Dendritic cell treated with granulocyte-macrophage colony-stimulating factor and Interleukin-4, amounts not matched to agents 40 ng/mL and 50 ng/mL, for 4 days (primary cell): ENCODE data around the gene MPO.

ENCODE experiments used
- H3K27ac Mint-ChIP-seq: one replicate; pipeline ENCODE4 v1.8.0; 2022; ENCODE audit warnings: mild to moderate bottlenecking, mixed read lengths
- H3K27me3 Mint-ChIP-seq: one replicate; pipeline ENCODE4 v1.8.0; 2022; ENCODE audit warnings: mild to moderate bottlenecking, mixed read lengths
- H3K36me3 Mint-ChIP-seq: one replicate; pipeline ENCODE4 v1.8.0; 2022; ENCODE audit warnings: low read depth, mixed read lengths
- H3K4me1 Mint-ChIP-seq: one replicate; pipeline ENCODE4 v1.8.0; 2022; ENCODE audit warnings: low read depth, mixed read lengths
- H3K4me3 Mint-ChIP-seq: one replicate; pipeline ENCODE4 v1.8.0; 2022; ENCODE audit warnings: mild to moderate bottlenecking, moderate library complexity, mixed read lengths
- H3K9me3 Mint-ChIP-seq: one replicate; pipeline ENCODE4 v1.8.0; 2022; ENCODE audit warnings: mixed read lengths
- intact Hi-C: fragments of 100-400 bp; cut with micrococcal nuclease; formaldehyde crosslinking; loops from one replicate; pipeline ENCODE4 v1.15.0; 2022

Gene MPO

GRCh38 chr17:58306131-58306951 lies 25.6 kb upstream of the MPO start:
- peaks cover 78% of the 10 kb centered on the region for H3K4me1 Mint-ChIP-seq
- no peaks in the 10 kb centered on the region for H3K9me3 Mint-ChIP-seq
- no peak overlapping the region for H3K27ac Mint-ChIP-seq
- no peaks in the 10 kb centered on the region for H3K36me3 Mint-ChIP-seq
- peaks cover 27% of the 10 kb centered on the region for H3K27me3 Mint-ChIP-seq
- intact Hi-C loops = no loop called here
- no peak overlapping the region for H3K4me3 Mint-ChIP-seq

- intact Hi-C loops = no loop called here
- Mint-ChIP-seq H3K36me3 (no peaks in the 10 kb centered on the region), H3K9me3 (no peaks in the 10 kb centered on the region), H3K4me1 (peaks cover 82% of the 10 kb centered on the region), H3K27me3 (peaks cover 27% of the 10 kb centered on the region), H3K27ac (no peak overlapping the region), H3K4me3 (no peak overlapping the region)
Observed at GRCh38 chr17:58305626-58306025, 24.9 kb upstream of the MPO start.

DNA sequence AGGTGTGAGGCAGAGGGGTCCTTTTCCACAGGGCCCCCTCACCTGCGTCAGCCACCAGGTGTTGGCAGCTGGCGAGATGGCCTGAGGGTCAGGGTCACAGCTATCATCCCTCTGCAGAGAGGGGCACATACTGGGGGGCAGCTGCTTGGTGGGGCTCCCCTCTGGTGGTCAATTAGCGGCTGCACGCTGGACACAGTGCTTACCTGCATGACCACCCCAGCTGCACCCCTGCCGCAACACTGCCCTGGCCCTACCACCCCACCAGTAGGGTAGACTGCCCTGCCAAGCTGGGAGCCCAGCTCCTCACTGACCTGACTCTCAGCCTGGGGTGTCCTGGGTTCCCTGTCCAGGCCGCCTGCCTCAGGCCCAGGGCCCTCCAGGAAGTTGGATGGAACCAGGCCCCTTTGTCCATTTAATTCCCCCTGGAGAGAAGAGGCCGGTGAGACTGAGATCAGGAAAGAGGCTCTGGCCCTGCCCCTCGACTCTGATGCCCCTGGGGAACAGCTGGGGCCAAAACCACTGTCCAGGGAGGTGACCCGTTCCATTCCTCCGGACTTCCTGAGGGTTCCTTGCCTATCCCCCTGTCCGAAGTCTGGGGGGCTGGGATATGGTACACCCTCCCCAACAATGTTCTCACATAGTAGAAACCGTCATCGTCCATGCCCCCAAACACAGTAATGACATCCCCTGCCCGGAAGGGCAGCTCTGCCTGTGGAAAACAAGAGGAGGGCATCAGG lies 24.2 kb upstream of the MPO start:
- H3K4me3 Mint-ChIP-seq = no peak overlapping the region
- H3K4me1 Mint-ChIP-seq = peaks cover 82% of the 10 kb centered on the region
- intact Hi-C loops = no loop called here
- H3K27me3 Mint-ChIP-seq = peaks cover 27% of the 10 kb centered on the region
- H3K27ac Mint-ChIP-seq = no peak overlapping the region
- no peaks in the 10 kb centered on the region for H3K9me3 Mint-ChIP-seq
- H3K36me3 Mint-ChIP-seq = no peaks in the 10 kb centered on the region

DNA sequence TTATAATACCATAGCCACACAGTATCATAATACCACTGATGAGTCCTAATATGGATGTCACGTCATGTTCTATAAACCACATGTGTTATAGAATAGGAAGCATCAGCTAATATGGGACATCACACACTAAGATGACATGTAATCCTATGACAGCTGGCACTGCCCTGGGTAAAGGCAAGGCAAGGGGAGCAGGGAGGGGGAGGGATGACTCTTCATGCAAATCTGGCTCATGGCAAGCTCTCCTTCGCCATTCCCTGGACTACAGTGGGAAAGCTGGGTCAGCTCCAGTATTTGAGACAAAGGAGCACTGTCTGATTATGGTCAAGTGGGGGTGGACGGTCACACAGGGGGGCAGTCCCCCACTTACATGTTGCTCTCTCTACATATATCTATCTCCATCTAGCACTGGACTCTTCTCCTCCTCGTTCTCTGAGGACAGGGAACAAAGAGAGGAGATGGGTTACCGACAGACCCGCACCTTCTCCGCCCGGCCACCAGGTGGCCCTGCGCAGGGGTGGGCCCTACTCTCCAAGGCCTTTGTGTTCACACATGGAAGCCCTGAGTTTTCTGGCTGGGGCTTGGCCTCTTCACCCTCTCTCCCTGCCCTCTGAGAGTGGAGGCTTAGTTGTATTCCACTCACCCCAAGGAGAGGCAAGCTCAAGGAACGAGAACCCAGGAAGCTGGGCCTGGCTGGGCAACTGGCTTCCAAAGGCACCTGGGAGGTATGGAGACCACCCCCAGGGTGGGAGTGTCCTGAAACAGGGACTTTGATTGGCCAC lies 23.4 kb upstream of the MPO start:
- H3K4me1 Mint-ChIP-seq = peaks cover 79% of the 10 kb centered on the region
- intact Hi-C loops = no loop called here
- H3K4me3 Mint-ChIP-seq = no peak overlapping the region
- H3K36me3 Mint-ChIP-seq = no peaks in the 10 kb centered on the region
- H3K9me3 Mint-ChIP-seq = no peaks in the 10 kb centered on the region
- H3K27ac Mint-ChIP-seq = peak overlapping the region; percentile 27
- peaks cover 27% of the 10 kb centered on the region for H3K27me3 Mint-ChIP-seq

- H3K4me1 Mint-ChIP-seq = peaks cover 68% of the 10 kb centered on the region
- H3K36me3 Mint-ChIP-seq = no peaks in the 10 kb centered on the region
- peak overlapping the region; percentile 17 for H3K27ac Mint-ChIP-seq
- intact Hi-C loops = no loop called here
- H3K9me3 Mint-ChIP-seq = no peaks in the 10 kb centered on the region
- H3K4me3 Mint-ChIP-seq = no peak overlapping the region
- peaks cover 21% of the 10 kb centered on the region for H3K27me3 Mint-ChIP-seq
Observed at GRCh38 chr17:58302919-58303585, 22.3 kb upstream of the MPO start.

DNA sequence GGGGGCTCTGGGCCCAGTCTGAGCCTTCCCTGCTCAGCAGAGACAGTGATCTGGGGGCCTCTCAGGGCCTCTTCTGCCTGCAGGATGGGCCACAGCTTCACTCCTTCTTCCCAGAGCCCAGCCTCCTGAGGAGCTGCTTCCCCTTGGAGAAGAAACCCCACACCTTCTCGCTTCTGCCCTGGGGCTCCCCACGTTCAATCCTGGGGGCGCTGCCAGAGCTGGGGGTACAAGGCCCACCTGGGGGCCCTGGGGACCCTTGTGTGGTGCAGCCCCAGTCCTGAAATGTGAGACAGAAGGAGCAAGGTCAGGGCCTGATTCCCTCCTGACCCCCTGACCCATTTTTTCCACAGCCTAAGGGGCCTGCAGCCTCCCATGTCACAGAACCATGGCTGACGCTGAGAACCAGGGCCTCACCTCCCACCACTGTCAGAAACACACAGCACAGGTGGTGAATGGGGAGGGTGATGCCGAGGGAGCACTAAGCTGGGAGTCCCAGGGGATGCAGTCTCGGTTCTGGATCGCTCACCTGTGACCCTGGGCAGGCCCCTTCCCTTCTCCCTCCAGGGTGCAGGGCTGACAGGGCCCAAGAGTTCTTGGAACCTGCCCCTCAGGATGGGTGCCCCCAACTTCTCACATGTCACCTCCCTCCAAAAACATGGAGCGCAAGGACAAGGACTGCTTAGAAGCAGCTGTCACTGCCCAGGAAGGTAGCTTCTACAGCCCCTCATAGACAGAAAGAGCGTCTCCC lies 21.6 kb upstream of the MPO start:
- peaks cover 61% of the 10 kb centered on the region for H3K4me1 Mint-ChIP-seq
- intact Hi-C loops = no loop called here
- H3K4me3 Mint-ChIP-seq = no peak overlapping the region
- no peaks in the 10 kb centered on the region for H3K9me3 Mint-ChIP-seq
- peak overlapping the region; percentile 25 for H3K27ac Mint-ChIP-seq
- peaks cover 14% of the 10 kb centered on the region for H3K27me3 Mint-ChIP-seq
- H3K36me3 Mint-ChIP-seq = no peaks in the 10 kb centered on the region

GRCh38 chr17:58301504-58302150 lies 20.9 kb upstream of the MPO start:
- Mint-ChIP-seq H3K4me3 (no peak overlapping the region), H3K4me1 (peaks cover 56% of the 10 kb centered on the region), H3K27me3 (peaks cover 8% of the 10 kb centered on the region), H3K27ac (peak overlapping the region; percentile 25), H3K36me3 (no peaks in the 10 kb centered on the region), H3K9me3 (no peaks in the 10 kb centered on the region)
- intact Hi-C loops = no loop called here

GRCh38 chr17:58300336-58300735 lies 19.6 kb upstream of the MPO start:
- H3K4me1 Mint-ChIP-seq = peaks cover 48% of the 10 kb centered on the region
- intact Hi-C loops = no loop called here
- no peak overlapping the region for H3K27ac Mint-ChIP-seq
- no peak overlapping the region for H3K4me3 Mint-ChIP-seq
- H3K9me3 Mint-ChIP-seq = no peaks in the 10 kb centered on the region
- H3K27me3 Mint-ChIP-seq = no peaks in the 10 kb centered on the region
- H3K36me3 Mint-ChIP-seq = no peaks in the 10 kb centered on the region

DNA sequence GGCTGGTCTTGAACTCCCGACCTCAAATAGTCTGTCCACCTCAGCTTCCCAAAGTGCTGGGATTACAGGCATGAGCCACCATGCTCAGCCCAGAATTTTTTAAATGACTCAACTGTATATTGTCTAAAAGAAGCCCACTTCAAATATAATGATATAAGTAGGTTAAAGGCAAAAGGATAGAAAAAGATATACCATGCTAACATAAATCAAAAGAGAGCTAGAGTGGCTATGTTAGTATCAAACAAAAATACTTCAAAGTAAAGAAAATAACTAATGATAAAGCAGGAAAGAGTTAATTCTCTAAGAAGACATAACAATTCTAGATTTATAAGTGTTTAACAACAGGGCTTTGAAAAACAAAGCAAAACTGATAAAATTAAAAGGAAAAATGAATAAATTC lies 13.3 kb upstream of the MPO start:
- H3K27ac Mint-ChIP-seq = no peak overlapping the region
- peaks cover 23% of the 10 kb centered on the region for H3K4me1 Mint-ChIP-seq
- no peaks in the 10 kb centered on the region for H3K36me3 Mint-ChIP-seq
- no peaks in the 10 kb centered on the region for H3K9me3 Mint-ChIP-seq
- intact Hi-C loops = no loop called here
- no peaks in the 10 kb centered on the region for H3K27me3 Mint-ChIP-seq
- H3K4me3 Mint-ChIP-seq = no peak overlapping the region

GRCh38 chr17:58291246-58291645 lies 10.5 kb upstream of the MPO start:
- Mint-ChIP-seq H3K4me1 (peaks cover 33% of the 10 kb centered on the region), H3K27ac (peak overlapping the region; percentile 70), H3K27me3 (no peaks in the 10 kb centered on the region), H3K36me3 (no peaks in the 10 kb centered on the region), H3K4me3 (peak overlapping the region; percentile 37), H3K9me3 (no peaks in the 10 kb centered on the region)
- intact Hi-C loops = no loop called here

DNA sequence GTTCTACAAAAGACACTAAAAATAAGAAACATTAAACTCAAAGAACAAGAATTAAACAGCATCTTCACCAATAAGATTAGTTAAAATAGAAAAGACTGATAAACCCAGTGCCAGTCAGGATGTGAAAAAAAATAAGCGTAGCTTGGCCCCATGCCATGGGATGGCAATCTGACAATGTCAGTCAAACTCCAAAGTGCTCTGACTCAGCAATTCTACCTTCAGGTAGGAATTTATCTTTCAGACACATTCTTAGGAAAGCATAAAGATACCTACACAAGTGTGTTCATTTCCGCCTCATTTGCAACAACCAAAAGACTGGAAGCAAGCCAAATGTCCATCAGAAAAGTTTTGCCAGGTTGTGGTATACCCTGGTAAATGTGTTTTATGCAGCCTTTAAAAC lies 9.1 kb upstream of the MPO start:
- Mint-ChIP-seq H3K36me3 (no peaks in the 10 kb centered on the region), H3K27me3 (no peaks in the 10 kb centered on the region), H3K4me1 (peaks cover 47% of the 10 kb centered on the region), H3K9me3 (no peaks in the 10 kb centered on the region), H3K4me3 (no peak overlapping the region), H3K27ac (no peak overlapping the region)
- intact Hi-C loops = no loop called here

GRCh38 chr17:58285422-58285810 lies 4.7 kb upstream of the MPO start:
- intact Hi-C loops = no loop called here
- H3K4me3 Mint-ChIP-seq = no peak overlapping the region
- H3K27ac Mint-ChIP-seq = no peak overlapping the region
- H3K27me3 Mint-ChIP-seq = peaks cover 6% of the 10 kb centered on the region
- no peaks in the 10 kb centered on the region for H3K9me3 Mint-ChIP-seq
- no peaks in the 10 kb centered on the region for H3K36me3 Mint-ChIP-seq
- peaks cover 64% of the 10 kb centered on the region for H3K4me1 Mint-ChIP-seq
